Breast epithelium (tissue), 3 donors: ENCODE measurements around the gene DNAL4.

ENCODE experiments used
- POLR2A ChIP-seq: fragments of 450-650 bp; IDR thresholded peaks from one replicate; pipeline ENCODE4 v1.6.1; 2016; ENCODE audit warnings: antibody characterized with exemption, mild to moderate bottlenecking, moderate library complexity
- TF ChIP-seq, protein P1 (sequence below), 3 donors: fragments of 450-650 bp; IDR thresholded peaks; one replicate each; pipeline ENCODE4 v1.5.1; 2016 to 2017; ENCODE audit warnings: antibody characterized with exemption in 3 of 3, mild to moderate bottlenecking in 3 of 3, moderate library complexity in 3 of 3

DNA sequence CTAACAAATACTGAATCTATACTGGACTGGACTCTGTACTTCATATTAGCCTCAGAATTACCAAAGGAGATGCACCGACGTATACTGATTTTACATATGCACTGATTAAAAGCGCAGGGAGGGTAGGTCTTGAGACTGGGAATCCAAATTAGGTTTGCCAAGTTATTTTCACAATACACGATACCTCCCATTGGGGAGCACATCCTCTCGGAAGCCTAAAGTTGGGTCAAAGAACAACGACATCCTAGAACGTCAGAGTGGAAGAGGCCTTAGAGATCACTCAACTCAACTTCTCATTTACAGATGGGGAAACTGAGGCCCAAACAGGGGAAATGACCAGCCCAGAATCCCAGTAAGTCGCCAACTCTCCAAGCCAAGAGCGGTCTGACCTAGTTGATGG, 626 bp downstream of the DNAL4 start:
- no peak for TF ChIP-seq POLR2A
- TF ChIP-seq, protein P1, sequence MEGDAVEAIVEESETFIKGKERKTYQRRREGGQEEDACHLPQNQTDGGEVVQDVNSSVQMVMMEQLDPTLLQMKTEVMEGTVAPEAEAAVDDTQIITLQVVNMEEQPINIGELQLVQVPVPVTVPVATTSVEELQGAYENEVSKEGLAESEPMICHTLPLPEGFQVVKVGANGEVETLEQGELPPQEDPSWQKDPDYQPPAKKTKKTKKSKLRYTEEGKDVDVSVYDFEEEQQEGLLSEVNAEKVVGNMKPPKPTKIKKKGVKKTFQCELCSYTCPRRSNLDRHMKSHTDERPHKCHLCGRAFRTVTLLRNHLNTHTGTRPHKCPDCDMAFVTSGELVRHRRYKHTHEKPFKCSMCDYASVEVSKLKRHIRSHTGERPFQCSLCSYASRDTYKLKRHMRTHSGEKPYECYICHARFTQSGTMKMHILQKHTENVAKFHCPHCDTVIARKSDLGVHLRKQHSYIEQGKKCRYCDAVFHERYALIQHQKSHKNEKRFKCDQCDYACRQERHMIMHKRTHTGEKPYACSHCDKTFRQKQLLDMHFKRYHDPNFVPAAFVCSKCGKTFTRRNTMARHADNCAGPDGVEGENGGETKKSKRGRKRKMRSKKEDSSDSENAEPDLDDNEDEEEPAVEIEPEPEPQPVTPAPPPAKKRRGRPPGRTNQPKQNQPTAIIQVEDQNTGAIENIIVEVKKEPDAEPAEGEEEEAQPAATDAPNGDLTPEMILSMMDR (IDR thresholded peaks at IDR 0.05), result no peak
